Kidney (tissue), 14 donors: ENCODE data around the gene B4GALT3. TPM values are rescaled to one million over a fixed set of nuclear protein-coding genes. Genes with fewer than 3 reads are reported as not detected.

ENCODE experiments used
- DNase-seq, 5 donors: peaks; one replicate each; pipeline ENCODE4 v3.0.0-alpha.2; 2013 to 2020
- FAIRE-seq: peaks from 2 replicates; lab custom pipeline; 2012; peaks lifted over from hg19 to GRCh38; lab: Jason Lieb, UNC
- H3K27ac ChIP-seq, 2 donors: one replicate each; pipeline ENCODE4 v1.7.0; 2013; ENCODE audit warnings: low read depth in 2 of 2, low read length in 2 of 2, inconsistent platforms in 1 of 2
- H3K27me3 ChIP-seq: one replicate; pipeline ENCODE4 v1.7.1; 2013; ENCODE audit warnings: low read length, inconsistent platforms; ENCODE audit not compliant: control insufficient read depth, insufficient read depth
- H3K36me3 ChIP-seq, 3 donors: one replicate each; pipeline versions ENCODE4 v1.7.0 to v1.7.1; 2013; ENCODE audit warnings: low read length in 3 of 3, control low read depth in 1 of 3, inconsistent platforms in 1 of 3; ENCODE audit not compliant: insufficient read depth in 3 of 3, control insufficient read depth in 2 of 3
- H3K4me1 ChIP-seq, 3 donors: one replicate each; pipeline versions ENCODE4 v1.7.0 to v1.7.1; 2013; ENCODE audit warnings: low read length in 3 of 3, inconsistent platforms in 1 of 3, low read depth in 1 of 3; ENCODE audit not compliant: control insufficient read depth in 2 of 3, insufficient read depth in 2 of 3
- H3K4me3 ChIP-seq, 3 donors: one replicate each; pipeline versions ENCODE4 v1.7.0 to v1.8.1; 2013; ENCODE audit warnings: low read length in 3 of 3, control low read depth in 1 of 3, inconsistent platforms in 1 of 3
- H3K9ac ChIP-seq, 3 donors: one replicate each; pipeline versions ENCODE4 v1.7.0 to v1.7.1; 2013; ENCODE audit warnings: low read length in 3 of 3, control low read depth in 1 of 3, inconsistent platforms in 1 of 3
- H3K9me3 ChIP-seq, 3 donors: one replicate each; pipeline versions ENCODE4 v1.7.0 to v1.7.1; 2013; ENCODE audit warnings: low read length in 3 of 3, control low read depth in 1 of 3, inconsistent platforms in 1 of 3; ENCODE audit not compliant: control insufficient read depth in 2 of 3, insufficient read depth in 1 of 3
- intact Hi-C: fragments of 100-400 bp; cut with DNase I; formaldehyde crosslinking; loops from one replicate; pipeline ENCODE4 v1.11.1; 2022
- polyA plus RNA-seq: library from polyadenylated mRNA; stranded (reverse); fragments of 350-450 nt; fragmentation: Illumina TruSeq; extraction: RNeasy Lipid Tissue Mini Kit (QIAGEN cat#74804); gene quantifications from one replicate; pipeline ENCODE4 v1.2.3, GENCODE V29; 2014; ENCODE audit warnings: low read depth, low replicate concordance; ENCODE audit not compliant: insufficient read depth
- total RNA-seq: library from RNA; stranded (reverse); fragmentation: NEBNext Ultra II Directional; extraction: Animal tissue kit (Norgen Biotek cat#: 25700); gene quantifications from one replicate; pipeline ENCODE4 v1.2.1, GENCODE V29; 2021
- TF ChIP-seq, protein P1 (sequence below): IDR thresholded peaks from 3 replicates; pipeline ENCODE4 v1.5.1; 2012; ENCODE audit warnings: mild to moderate bottlenecking, moderate library complexity, borderline replicate concordance; ENCODE audit not compliant: insufficient read depth; ENCODE audit errors: extremely low read depth
- donor health status: control.
- donor health status: control.
- donor health status: control.
- donor health status: control.
- donor health status: control.
- donor health status: DM: yes; HTN: yes; CAD: no.
- donor health status: Normal renal cell carcinoma (clear cell type).

B4GALT3 gene
- total and polyA plus RNA-seq, 2 donors from 2014 or later: 22.9 to 33.5 TPM

DNA sequence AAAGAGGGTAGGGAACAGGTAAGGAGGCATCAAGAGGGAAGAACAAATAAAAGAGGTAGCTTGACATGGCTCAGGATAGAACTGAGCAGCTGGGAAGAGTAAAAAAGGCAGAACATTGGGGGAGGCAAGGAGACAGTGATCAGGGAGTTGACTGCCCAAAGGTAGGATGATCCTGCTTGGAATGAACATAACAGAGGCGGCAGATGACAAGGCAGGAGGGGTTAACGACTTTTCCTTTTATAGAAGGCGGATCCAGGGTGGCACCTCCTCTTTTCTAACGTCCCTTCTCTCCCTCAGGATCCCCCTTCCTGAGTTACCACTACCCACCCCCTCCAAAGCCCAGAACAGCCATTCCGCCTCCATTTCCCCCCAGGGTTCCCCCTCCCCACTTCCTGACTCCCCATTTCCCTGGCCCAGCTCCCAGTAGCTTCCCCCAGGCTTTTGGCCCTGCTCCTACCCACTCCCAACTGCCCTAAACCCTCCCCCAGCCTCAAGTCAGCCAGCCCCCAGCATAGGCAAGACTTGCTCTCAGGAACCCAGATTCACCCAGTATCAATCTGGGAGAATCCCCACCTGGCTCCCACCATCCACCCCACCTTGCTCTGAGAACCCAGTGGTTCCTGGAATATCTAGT lies 22.3 kb upstream of the B4GALT3 start:
- TF ChIP-seq, protein P1, sequence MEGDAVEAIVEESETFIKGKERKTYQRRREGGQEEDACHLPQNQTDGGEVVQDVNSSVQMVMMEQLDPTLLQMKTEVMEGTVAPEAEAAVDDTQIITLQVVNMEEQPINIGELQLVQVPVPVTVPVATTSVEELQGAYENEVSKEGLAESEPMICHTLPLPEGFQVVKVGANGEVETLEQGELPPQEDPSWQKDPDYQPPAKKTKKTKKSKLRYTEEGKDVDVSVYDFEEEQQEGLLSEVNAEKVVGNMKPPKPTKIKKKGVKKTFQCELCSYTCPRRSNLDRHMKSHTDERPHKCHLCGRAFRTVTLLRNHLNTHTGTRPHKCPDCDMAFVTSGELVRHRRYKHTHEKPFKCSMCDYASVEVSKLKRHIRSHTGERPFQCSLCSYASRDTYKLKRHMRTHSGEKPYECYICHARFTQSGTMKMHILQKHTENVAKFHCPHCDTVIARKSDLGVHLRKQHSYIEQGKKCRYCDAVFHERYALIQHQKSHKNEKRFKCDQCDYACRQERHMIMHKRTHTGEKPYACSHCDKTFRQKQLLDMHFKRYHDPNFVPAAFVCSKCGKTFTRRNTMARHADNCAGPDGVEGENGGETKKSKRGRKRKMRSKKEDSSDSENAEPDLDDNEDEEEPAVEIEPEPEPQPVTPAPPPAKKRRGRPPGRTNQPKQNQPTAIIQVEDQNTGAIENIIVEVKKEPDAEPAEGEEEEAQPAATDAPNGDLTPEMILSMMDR: no peak
- FAIRE-seq (no peak), DNase-seq (peak in 2 of 5 donors; percentile 29 to 49)
- no peaks in the 10 kb centered on the region for H3K9me3 ChIP-seq
- peak overlapping the region; percentile 99 for H3K27ac ChIP-seq
- peaks cover 0 to 35% (median 34%) of the 10 kb centered on the region in 3 donors for H3K4me1 ChIP-seq
- peak overlapping the region in 1 of 3 donors; percentile 3 for H3K4me3 ChIP-seq
- H3K27me3 ChIP-seq: no peaks in the 10 kb centered on the region
- intact Hi-C loops: no loop called here
- H3K36me3 ChIP-seq: peaks cover 0 to 10% (median 0%) of the 10 kb centered on the region in 3 donors
- peak overlapping the region in 1 of 3 donors; percentile 21 for H3K9ac ChIP-seq

DNA sequence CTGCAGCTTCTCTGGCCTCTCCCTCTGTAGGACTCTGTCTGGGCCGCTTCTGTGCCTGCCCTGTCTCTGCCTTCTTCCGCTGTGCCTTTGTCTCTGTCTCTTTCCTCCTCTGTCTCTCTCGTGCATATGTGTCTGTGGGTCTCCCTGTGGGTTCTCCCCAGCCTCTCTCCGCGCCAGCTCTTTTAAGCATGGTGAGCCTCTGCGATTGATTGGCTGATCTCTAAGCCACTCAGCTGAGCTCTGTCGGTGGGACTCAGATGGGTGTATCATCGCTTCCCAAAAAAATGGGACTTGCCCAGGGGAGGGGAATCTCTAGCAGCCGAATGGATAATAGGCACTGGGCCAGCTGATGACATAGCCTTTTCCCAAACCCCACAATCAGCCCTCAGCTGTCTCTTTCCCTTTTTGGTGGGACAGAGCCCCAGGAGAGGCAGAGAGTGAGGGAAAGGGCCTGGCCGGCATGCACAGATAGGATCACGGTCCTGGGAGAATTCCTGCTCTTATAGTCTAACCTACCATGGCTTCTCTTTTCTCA lies 21.7 kb upstream of the B4GALT3 start, which contains the start of gene ADAMTS4:
ADAMTS4 (minus strand) TSS at position 158 of the 535 bp plus-strand sequence. CDS start 427 bp downstream, outside the sequence.
- no peaks in the 10 kb centered on the region for H3K27me3 ChIP-seq
- intact Hi-C loops: no loop called here
- peaks cover 0 to 35% (median 30%) of the 10 kb centered on the region in 3 donors for H3K4me1 ChIP-seq
- no peak for FAIRE-seq
- H3K36me3 ChIP-seq: peaks cover 0 to 4% (median 0%) of the 10 kb centered on the region in 3 donors
- H3K9ac ChIP-seq: peak within 1 kb of the TSS; percentile 10 to 65 (median 21)
- peak within 1 kb of the TSS; percentile 99 for H3K27ac ChIP-seq
- peak in 4 of 5 donors; percentile 55 to 85 (median 66) for DNase-seq
- no peaks in the 10 kb centered on the region for H3K9me3 ChIP-seq
- H3K4me3 ChIP-seq: peak within 1 kb of the TSS; percentile 3 to 54 (median 46)
- TF ChIP-seq, protein P1: no peak

DNA sequence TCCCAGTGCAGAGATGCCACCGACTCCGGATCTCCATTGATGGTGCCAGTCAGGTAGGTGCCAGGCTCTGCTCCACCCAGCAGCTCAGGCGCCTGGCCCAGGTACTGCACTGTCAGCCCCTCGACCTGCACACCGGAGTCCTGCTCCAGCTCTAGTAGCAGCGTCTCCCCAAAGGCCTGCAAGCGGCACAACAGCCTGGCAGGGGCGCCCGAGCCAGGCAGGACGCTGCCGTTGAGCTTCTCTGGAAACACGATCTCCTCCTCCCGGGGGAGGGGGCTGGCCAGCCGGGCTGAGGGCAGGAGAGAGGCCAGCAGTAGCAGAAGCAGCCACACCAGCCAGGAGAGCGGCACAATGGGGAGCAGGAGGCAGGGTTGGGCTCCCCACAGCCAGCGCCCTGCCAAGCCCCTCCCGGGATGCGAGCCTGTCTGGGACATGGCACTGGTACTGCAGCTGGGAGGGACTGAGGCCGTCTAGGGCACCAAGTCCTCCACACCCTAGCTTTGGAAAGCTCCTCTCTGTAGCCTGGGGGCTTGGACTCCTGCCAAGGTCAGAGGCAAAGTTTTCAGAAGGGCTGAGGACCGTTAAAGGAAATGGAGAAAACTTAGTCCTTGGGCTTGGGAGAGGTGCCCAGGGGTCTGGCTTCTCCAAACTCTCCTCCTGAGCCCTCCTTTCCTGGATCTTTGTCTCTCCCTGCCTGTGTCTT lies 21.0 kb upstream of the B4GALT3 start:
- peak overlapping the region; percentile 71 to 85 for H3K27ac ChIP-seq
- TF ChIP-seq, protein P1: no peak
- DNase-seq: peak; percentile 77 to 91 (median 89)
- H3K4me3 ChIP-seq: peak overlapping the region in 2 of 3 donors; percentile 7 to 54
- peaks cover 0 to 30% (median 26%) of the 10 kb centered on the region in 3 donors for H3K4me1 ChIP-seq
- no peaks in the 10 kb centered on the region for H3K9me3 ChIP-seq
- H3K27me3 ChIP-seq: no peaks in the 10 kb centered on the region
- peaks cover 0 to 4% (median 0%) of the 10 kb centered on the region in 3 donors for H3K36me3 ChIP-seq
- intact Hi-C loops: no loop called here
- peak overlapping the region; percentile 10 to 65 (median 21) for H3K9ac ChIP-seq
- FAIRE-seq: no peak
